K562 (cell line): ENCODE results near the gene NFE2. TPM values are rescaled to one million over a fixed set of nuclear protein-coding genes. Genes with fewer than 3 reads are reported as not detected.
A peak's percentile ranks its signal among the peaks of the same experiment; 100 is the strongest.

Experiments used
- CBFB ChIP-seq: sonication (generic); formaldehyde crosslinking; IDR thresholded peaks from 2 replicates; pipeline ENCODE4 v1.4.0; 2020; ENCODE audit warnings: mild to moderate bottlenecking, missing genetic modification reagents
- HMGN3 ChIP-seq: IDR thresholded peaks from 2 replicates; pipeline ENCODE4 v1.6.1; 2011; ENCODE audit warnings: borderline replicate concordance, low read depth, mild to moderate bottlenecking, mixed read lengths, low read length; ENCODE audit not compliant: insufficient read length; ENCODE audit errors: extremely low read depth
- MEF2D ChIP-seq: conservative IDR thresholded peaks from 2 replicates; pipeline ENCODE4 v1.6.1; 2016; ENCODE audit warnings: low read depth, missing genetic modification characterization, missing compliant biosample characterization
- MIER1 ChIP-seq: fragments of 450-650 bp; IDR thresholded peaks from 2 replicates; pipeline ENCODE4 v1.6.1; 2016; ENCODE audit warnings: antibody characterized with exemption, mild to moderate bottlenecking, low read depth
- MTA1 ChIP-seq: fragments of 450-650 bp; IDR thresholded peaks from 2 replicates; pipeline ENCODE4 v1.6.1; 2017; ENCODE audit warnings: borderline replicate concordance
- NFRKB ChIP-seq: fragments of 450-650 bp; IDR thresholded peaks from 2 replicates; pipeline ENCODE4 v1.6.1; 2016; ENCODE audit warnings: low read depth
- NR1H2 ChIP-seq: sonication (generic); formaldehyde crosslinking; IDR thresholded peaks from 2 replicates; pipeline ENCODE4 v1.4.0; 2020; ENCODE audit warnings: mild to moderate bottlenecking, missing genetic modification reagents
- PHF21A ChIP-seq: fragments of 450-650 bp; IDR thresholded peaks from 2 replicates; pipeline ENCODE4 v1.6.1; 2017; ENCODE audit warnings: low read depth, borderline replicate concordance
- SETDB1 ChIP-seq: IDR thresholded peaks from one replicate; pipeline ENCODE4 v1.6.1; 2012; ENCODE audit warnings: low read length, control low read depth, inconsistent platforms
- SRSF9 ChIP-seq: fragments of 200-400 bp; formaldehyde crosslinking; IDR thresholded peaks from 2 replicates; pipeline ENCODE4 v1.6.1; 2017; ENCODE audit warnings: low read depth, low read length, borderline replicate concordance
- STAT5A ChIP-seq: IDR thresholded peaks from 2 replicates; pipeline ENCODE4 v1.6.1; 2012; ENCODE audit warnings: low read length, inconsistent platforms, borderline replicate concordance
- TAF7 ChIP-seq: fragments of 450-650 bp; IDR thresholded peaks from 2 replicates; pipeline ENCODE4 v1.6.1; 2016; ENCODE audit warnings: missing genetic modification characterization, missing compliant biosample characterization
- TOE1 ChIP-seq, 2 experiments: fragments of 450-650 bp in 1 of 2; sonication (generic) in 1 of 2; formaldehyde crosslinking in 1 of 2; IDR thresholded peaks; 2 replicates each; pipeline versions ENCODE4 v1.7.1 to v1.8.0; 2016 to 2022; ENCODE audit warnings: borderline replicate concordance in 2 of 2, mild to moderate bottlenecking in 2 of 2, antibody characterized with exemption in 1 of 2, inconsistent platforms in 1 of 2, low read depth in 1 of 2, missing genetic modification reagents in 1 of 2, moderate library complexity in 1 of 2
- ZNF384 ChIP-seq: IDR thresholded peaks from 2 replicates; pipeline ENCODE4 v1.6.1; 2012; ENCODE audit warnings: low read depth, low read length, improper control_type of control experiment
- ZNF766 ChIP-seq: fragments of 200-800 bp; sonication (Bioruptor generic); conservative IDR thresholded peaks from 2 replicates; pipeline ENCODE4 v1.6.1; 2016; ENCODE audit warnings: missing genetic modification characterization, missing compliant biosample characterization
- polyA plus RNA-seq, 8 experiments: library from polyadenylated mRNA; depleted of rRNA in 4 of 8; stranded (reverse) in 5 of 8; unstranded in 3 of 8; fragments of >200 nt; fragmentation: Nextera tagmentation in 2 of 8; fragmentation: Illumina TruSeq in 1 of 8; extraction: Ambion mirVana in 2 of 8; extraction: Trizol in 1 of 8; gene quantifications; 2 replicates each; pipeline versions ENCODE4 v1.2.1 to v1.2.3, GENCODE V29; 2011 to 2014; ENCODE audit warnings: inconsistent platforms in 1 of 8, missing spikeins in 1 of 8
- total RNA-seq, 7 experiments: library from RNA; depleted of rRNA in 6 of 7; stranded (reverse); fragments of >200 nt in 6 of 7; fragmentation: Illumina TruSeq in 2 of 7; extraction: Trizol in 2 of 7; gene quantifications; 2 replicates each; pipeline versions ENCODE4 v1.2.1 to v1.2.3, GENCODE V29; 2011 to 2021; ENCODE audit warnings: low replicate concordance in 1 of 7
- TF ChIP-seq, protein P1 (sequence below): IDR thresholded peaks from 2 replicates; pipeline ENCODE4 v1.6.1; 2011; ENCODE audit warnings: borderline replicate concordance, low read depth, mild to moderate bottlenecking, moderate library complexity, low read length; ENCODE audit not compliant: insufficient read depth, poor library complexity, severe bottlenecking
- TF ChIP-seq, protein P2 (sequence below): sonication (generic); formaldehyde crosslinking; IDR thresholded peaks from 2 replicates; pipeline ENCODE4 v1.8.1; 2023; ENCODE audit warnings: mild to moderate bottlenecking, missing genetic modification reagents
- TF ChIP-seq, protein P3 (sequence below): fragments of 200-800 bp; sonication (Bioruptor generic); IDR thresholded peaks from 2 replicates; pipeline ENCODE4 v1.6.1; 2017; ENCODE audit warnings: missing genetic modification characterization, missing compliant biosample characterization
- TF ChIP-seq, protein P4 (sequence below): fragments of 450-650 bp; IDR thresholded peaks from 2 replicates; pipeline ENCODE4 v1.6.1; 2016; ENCODE audit warnings: missing biosample characterization, missing genetic modification characterization

Gene NFE2
- total and polyA plus RNA-seq, 9 of the 15 experiments (the other 6 are each of a cell fraction or from before 2014, with no cell fraction given), result 12.3 to 282 (median 208) TPM

DNA sequence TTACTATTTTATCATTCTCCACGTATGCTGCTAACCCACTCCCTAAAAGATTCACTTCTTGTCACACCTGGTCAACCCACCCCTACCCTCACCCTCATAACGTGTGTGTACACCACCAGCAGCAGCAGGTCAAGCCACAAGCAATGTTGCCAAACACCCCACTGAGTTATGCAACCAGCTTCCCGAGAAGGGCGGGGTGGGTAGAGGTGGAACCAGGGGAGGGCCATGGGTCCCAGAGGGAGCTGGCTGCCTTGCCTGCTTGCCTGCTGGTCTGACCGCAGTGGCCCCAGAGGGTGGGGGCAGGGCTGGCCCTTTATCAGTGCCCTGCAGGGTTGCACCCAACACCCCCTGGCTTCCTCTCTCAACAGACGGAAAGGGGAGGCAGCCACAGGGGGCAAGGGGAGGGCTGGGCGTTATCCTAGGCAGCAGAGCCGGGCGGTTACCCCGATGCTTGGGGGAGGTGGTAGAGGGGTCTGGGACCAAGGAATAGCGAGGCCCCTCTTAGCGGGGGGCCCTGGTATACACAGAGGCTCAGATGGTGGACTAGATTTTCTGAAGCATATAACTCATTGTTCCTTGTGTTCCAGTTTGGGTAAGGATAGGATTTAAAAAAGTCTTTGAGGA is 3.5 kb upstream of the NFE2 start (continued):
- TF ChIP-seq MEF2D, result peak; percentile 75
- TF ChIP-seq TOE1 (IDR thresholded peaks at IDR 0.05; ENCODE audit: borderline replicate concordance), result peak; percentile 86
- no peak for TF ChIP-seq TOE1 (CRISPR knock-in tag; IDR thresholded peaks at IDR 0.05; ENCODE audit: borderline replicate concordance, low read depth)
- TF ChIP-seq SETDB1, result no peak
- TF ChIP-seq HMGN3, result peak; percentile 100
- TF ChIP-seq, protein P1, sequence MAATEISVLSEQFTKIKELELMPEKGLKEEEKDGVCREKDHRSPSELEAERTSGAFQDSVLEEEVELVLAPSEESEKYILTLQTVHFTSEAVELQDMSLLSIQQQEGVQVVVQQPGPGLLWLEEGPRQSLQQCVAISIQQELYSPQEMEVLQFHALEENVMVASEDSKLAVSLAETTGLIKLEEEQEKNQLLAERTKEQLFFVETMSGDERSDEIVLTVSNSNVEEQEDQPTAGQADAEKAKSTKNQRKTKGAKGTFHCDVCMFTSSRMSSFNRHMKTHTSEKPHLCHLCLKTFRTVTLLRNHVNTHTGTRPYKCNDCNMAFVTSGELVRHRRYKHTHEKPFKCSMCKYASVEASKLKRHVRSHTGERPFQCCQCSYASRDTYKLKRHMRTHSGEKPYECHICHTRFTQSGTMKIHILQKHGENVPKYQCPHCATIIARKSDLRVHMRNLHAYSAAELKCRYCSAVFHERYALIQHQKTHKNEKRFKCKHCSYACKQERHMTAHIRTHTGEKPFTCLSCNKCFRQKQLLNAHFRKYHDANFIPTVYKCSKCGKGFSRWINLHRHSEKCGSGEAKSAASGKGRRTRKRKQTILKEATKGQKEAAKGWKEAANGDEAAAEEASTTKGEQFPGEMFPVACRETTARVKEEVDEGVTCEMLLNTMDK, result no peak
- peak; percentile 88; the same call in 1 of the 2 replicates for TF ChIP-seq NR1H2 (CRISPR knock-in tag)
- TF ChIP-seq, protein P2, sequence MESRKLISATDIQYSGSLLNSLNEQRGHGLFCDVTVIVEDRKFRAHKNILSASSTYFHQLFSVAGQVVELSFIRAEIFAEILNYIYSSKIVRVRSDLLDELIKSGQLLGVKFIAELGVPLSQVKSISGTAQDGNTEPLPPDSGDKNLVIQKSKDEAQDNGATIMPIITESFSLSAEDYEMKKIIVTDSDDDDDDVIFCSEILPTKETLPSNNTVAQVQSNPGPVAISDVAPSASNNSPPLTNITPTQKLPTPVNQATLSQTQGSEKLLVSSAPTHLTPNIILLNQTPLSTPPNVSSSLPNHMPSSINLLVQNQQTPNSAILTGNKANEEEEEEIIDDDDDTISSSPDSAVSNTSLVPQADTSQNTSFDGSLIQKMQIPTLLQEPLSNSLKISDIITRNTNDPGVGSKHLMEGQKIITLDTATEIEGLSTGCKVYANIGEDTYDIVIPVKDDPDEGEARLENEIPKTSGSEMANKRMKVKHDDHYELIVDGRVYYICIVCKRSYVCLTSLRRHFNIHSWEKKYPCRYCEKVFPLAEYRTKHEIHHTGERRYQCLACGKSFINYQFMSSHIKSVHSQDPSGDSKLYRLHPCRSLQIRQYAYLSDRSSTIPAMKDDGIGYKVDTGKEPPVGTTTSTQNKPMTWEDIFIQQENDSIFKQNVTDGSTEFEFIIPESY (CRISPR knock-in tag), result peak; percentile 72; the same call in 1 of the 2 replicates
- TF ChIP-seq PHF21A, result peak; percentile 93; the same call in 1 of the 2 replicates
- peak; percentile 17; the same call in 1 of the 2 replicates for TF ChIP-seq ZNF384
- TF ChIP-seq SRSF9, result no peak
- peak; percentile 95 for TF ChIP-seq STAT5A
- peak; percentile 78; the same call in 1 of the 2 replicates for TF ChIP-seq MTA1
- TF ChIP-seq NFRKB, result peak; percentile 74; the same call in 1 of the 2 replicates
- no peak for TF ChIP-seq TAF7 (tag)
- TF ChIP-seq, protein P3, sequence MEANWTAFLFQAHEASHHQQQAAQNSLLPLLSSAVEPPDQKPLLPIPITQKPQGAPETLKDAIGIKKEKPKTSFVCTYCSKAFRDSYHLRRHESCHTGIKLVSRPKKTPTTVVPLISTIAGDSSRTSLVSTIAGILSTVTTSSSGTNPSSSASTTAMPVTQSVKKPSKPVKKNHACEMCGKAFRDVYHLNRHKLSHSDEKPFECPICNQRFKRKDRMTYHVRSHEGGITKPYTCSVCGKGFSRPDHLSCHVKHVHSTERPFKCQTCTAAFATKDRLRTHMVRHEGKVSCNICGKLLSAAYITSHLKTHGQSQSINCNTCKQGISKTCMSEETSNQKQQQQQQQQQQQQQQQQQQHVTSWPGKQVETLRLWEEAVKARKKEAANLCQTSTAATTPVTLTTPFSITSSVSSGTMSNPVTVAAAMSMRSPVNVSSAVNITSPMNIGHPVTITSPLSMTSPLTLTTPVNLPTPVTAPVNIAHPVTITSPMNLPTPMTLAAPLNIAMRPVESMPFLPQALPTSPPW (CRISPR knock-in tag), result peak; percentile 99
- TF ChIP-seq ZNF766 (CRISPR knock-in tag), result peak; percentile 89
- no peak; the same call in 1 of the 2 replicates for TF ChIP-seq MIER1
- TF ChIP-seq, protein P4, sequence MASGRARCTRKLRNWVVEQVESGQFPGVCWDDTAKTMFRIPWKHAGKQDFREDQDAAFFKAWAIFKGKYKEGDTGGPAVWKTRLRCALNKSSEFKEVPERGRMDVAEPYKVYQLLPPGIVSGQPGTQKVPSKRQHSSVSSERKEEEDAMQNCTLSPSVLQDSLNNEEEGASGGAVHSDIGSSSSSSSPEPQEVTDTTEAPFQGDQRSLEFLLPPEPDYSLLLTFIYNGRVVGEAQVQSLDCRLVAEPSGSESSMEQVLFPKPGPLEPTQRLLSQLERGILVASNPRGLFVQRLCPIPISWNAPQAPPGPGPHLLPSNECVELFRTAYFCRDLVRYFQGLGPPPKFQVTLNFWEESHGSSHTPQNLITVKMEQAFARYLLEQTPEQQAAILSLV (tag), result peak; percentile 91
- peak; percentile 99 for TF ChIP-seq CBFB (CRISPR knock-in tag)
